Spleen (tissue), 11 donors: ENCODE results near the gene PRKCZ. TPM values are rescaled to one million over a fixed set of nuclear protein-coding genes. Genes with fewer than 3 reads are reported as not detected.

Source experiments
- DNase-seq: peaks from one replicate; pipeline ENCODE4 v3.0.0-alpha.2; 2020
- H3K27ac ChIP-seq, 8 donors: fragments of 200-600 bp; sonication (generic) in 7 of 8; 1 replicate in 4 of 8; 2 replicates in 4 of 8; pipeline versions ENCODE4 v1.5.0 to v1.8.0; 2016 to 2021; ENCODE audit warnings: inconsistent platforms in 4 of 8, mild to moderate bottlenecking in 4 of 8, moderate library complexity in 1 of 8
- H3K27me3 ChIP-seq, 7 donors: fragments of 200-600 bp; sonication (generic) in 6 of 7; replicated peaks in 1 of 7; 1 replicate in 4 of 7; 2 replicates in 3 of 7; pipeline versions ENCODE4 v1.5.0 to v1.8.0; 2016 to 2021; ENCODE audit warnings: inconsistent platforms in 3 of 7, mild to moderate bottlenecking in 1 of 7
- H3K36me3 ChIP-seq, 6 donors: fragments of 200-600 bp; sonication (generic) in 5 of 6; 1 replicate in 4 of 6; 2 replicates in 2 of 6; pipeline versions ENCODE4 v1.5.0 to v1.8.0; 2016 to 2021; ENCODE audit warnings: inconsistent platforms in 2 of 6
- H3K4me1 ChIP-seq, 6 donors: fragments of 200-600 bp; sonication (generic) in 5 of 6; 1 replicate in 3 of 6; 2 replicates in 3 of 6; pipeline versions ENCODE4 v1.5.0 to v1.8.0; 2016 to 2021; ENCODE audit warnings: inconsistent platforms in 3 of 6
- H3K4me3 ChIP-seq, 8 donors: fragments of 200-600 bp; sonication (generic) in 7 of 8; 1 replicate in 4 of 8; 2 replicates in 4 of 8; pipeline versions ENCODE4 v1.5.0 to v1.8.0; 2016 to 2021; ENCODE audit warnings: inconsistent platforms in 4 of 8, mild to moderate bottlenecking in 4 of 8, moderate library complexity in 2 of 8
- H3K9me3 ChIP-seq, 8 donors: fragments of 200-600 bp; sonication (generic) in 7 of 8; 1 replicate in 4 of 8; 2 replicates in 4 of 8; pipeline versions ENCODE4 v1.5.0 to v1.8.0; 2016 to 2021; ENCODE audit warnings: inconsistent platforms in 4 of 8
- CTCF ChIP-seq, 11 experiments: fragments of 200-600 bp in 7 of 11; fragments of 450-650 bp in 4 of 11; sonication (generic) in 4 of 11; IDR thresholded peaks in 8 of 11; conservative IDR thresholded peaks in 3 of 11; 1 replicate in 7 of 11; 2 replicates in 4 of 11; pipeline versions ENCODE4 v1.4.0 to v1.8.0; 2016 to 2021; ENCODE audit warnings: antibody characterized with exemption in 11 of 11, inconsistent platforms in 4 of 11, mild to moderate bottlenecking in 1 of 11
- POLR2A ChIP-seq, 3 donors: fragments of 450-650 bp; IDR thresholded peaks; one replicate each; pipeline ENCODE4 v1.5.1; 2017; ENCODE audit warnings: antibody characterized with exemption in 3 of 3, mild to moderate bottlenecking in 1 of 3
- POLR2AphosphoS5 ChIP-seq, 3 donors: sonication (generic); formaldehyde crosslinking; IDR thresholded peaks; one replicate each; pipeline ENCODE4 v1.5.1; 2017; ENCODE audit warnings: antibody characterized with exemption in 3 of 3
- WGBS, 5 donors: extraction: QIAGEN DNeasy Blood & Tissue Kit in 3 of 5; methylation state at CpG; one replicate each; pipeline versions ENCODE4 v1.1.5 to v1.1.7; 2013 to 2018; 5-methylcytosine and 5-hydroxymethylcytosine counted together
- intact Hi-C: fragments of 100-400 bp; cut with DNase I; formaldehyde crosslinking; loops from one replicate; pipeline ENCODE4 v1.15.0; 2023; ENCODE audit warnings: low total_unique reads
- polyA plus RNA-seq, 3 donors: library from polyadenylated mRNA; stranded (reverse); fragments of 200-250 nt; gene quantifications; one replicate each; pipeline ENCODE4 v1.2.1, GENCODE V29; 2013
- total RNA-seq, 7 donors: library from RNA; depleted of rRNA in 3 of 7; stranded (reverse); fragments of >200 nt in 3 of 7; fragmentation: NEBNext Ultra II Directional in 4 of 7; extraction: Animal tissue kit (Norgen Biotek cat#: 25700) in 4 of 7; gene quantifications; one replicate each; pipeline versions ENCODE4 v1.1.0 to v1.2.1, GENCODE V29; 2016 to 2021
- donor health status: healthy with polysubstance abuse.
- donor health status: DM: no; HTN: no; CAD: no; lungs with moderate emphysema.
- donor health status: DM: no; HTN: no; CAD: no.
- donor health status: Bipolar disorder and iron deficiency.
- donor health status: healthy.
- donor health status: DM: no; HTN: no; CAD: no.
- donor health status: DM: yes; HTN: yes; CAD: no.

Gene PRKCZ
- total and polyA plus RNA-seq, 10 donors = 17.6 to 61.8 (median 34.0) TPM

GRCh38 chr1:2130156-2130555 is 79.9 kb downstream of the PRKCZ start:
- peak; percentile 71 for DNase-seq
- no peaks in the 10 kb centered on the region for H3K27me3 ChIP-seq
- peaks cover 0 to 6% (median 0%) of the 10 kb centered on the region in 6 donors for H3K36me3 ChIP-seq
- intact Hi-C loops = no loop called here
- peaks cover 11 to 52% (median 42%) of the 10 kb centered on the region in 6 donors for H3K4me1 ChIP-seq
- no peak overlapping the region for H3K4me3 ChIP-seq
- no peaks in the 10 kb centered on the region for H3K9me3 ChIP-seq
- TF ChIP-seq CTCF (IDR thresholded peaks at IDR 0.05 in 8 of 11, conservative IDR thresholded peaks at IDR 0.05 in 3 of 11) (no peak), POLR2A (IDR thresholded peaks at IDR 0.05) (no peak), POLR2AphosphoS5 (IDR thresholded peaks at IDR 0.05) (no peak)
- WGBS, 5 donors = 92 to 96% (median 94%) methylated on average over 8 to 10 of the region's 10 CpGs
- H3K27ac ChIP-seq = no peak overlapping the region

- intact Hi-C loops = no loop called here
- Histone ChIP-seq H3K27me3 (no peaks in the 10 kb centered on the region), H3K27ac (no peak overlapping the region), H3K4me1 (peaks cover 11 to 45% (median 39%) of the 10 kb centered on the region in 6 donors), H3K36me3 (peaks cover 0 to 13% (median 0%) of the 10 kb centered on the region in 6 donors), H3K9me3 (no peaks in the 10 kb centered on the region), H3K4me3 (no peak overlapping the region)
- 91 to 95% (median 93%) methylated on average over 15 of the region's 15 CpGs for WGBS, 5 donors
- no peak for TF ChIP-seq POLR2A (IDR thresholded peaks at IDR 0.05)
- TF ChIP-seq POLR2AphosphoS5 (IDR thresholded peaks at IDR 0.05) = no peak
- no peak for TF ChIP-seq CTCF (IDR thresholded peaks at IDR 0.05 in 8 of 11, conservative IDR thresholded peaks at IDR 0.05 in 3 of 11)
- peak; percentile 77 for DNase-seq
Observed at GRCh38 chr1:2130871-2131289, 80.7 kb downstream of the PRKCZ start.

- Histone ChIP-seq H3K27ac (peak overlapping the region; percentile 15 to 92 (median 86)), H3K27me3 (no peaks in the 10 kb centered on the region), H3K9me3 (no peaks in the 10 kb centered on the region), H3K4me1 (peaks cover 11 to 31% (median 24%) of the 10 kb centered on the region in 6 donors), H3K4me3 (peak overlapping the region; percentile 20 to 69 (median 37)), H3K36me3 (peaks cover 0 to 25% (median 0%) of the 10 kb centered on the region in 6 donors)
- DNase-seq = peak; percentile 84
- TF ChIP-seq CTCF (IDR thresholded peaks at IDR 0.05 in 8 of 11, conservative IDR thresholded peaks at IDR 0.05 in 3 of 11) (peak in 6 of 11 experiments; percentile 15 to 53 (median 36)), POLR2AphosphoS5 (IDR thresholded peaks at IDR 0.05) (no peak), POLR2A (IDR thresholded peaks at IDR 0.05) (no peak)
- intact Hi-C loops = no loop called here
- 29 to 50% (median 38%) methylated on average over 38 to 40 of the region's 40 CpGs for WGBS, 5 donors
Observed at GRCh38 chr1:2132222-2133038, 82.2 kb downstream of the PRKCZ start.
